HCT116 (cell line): ENCODE results near the gene PYGB.

Experiments
- ELF1 ChIP-seq: IDR thresholded peaks from 2 replicates; pipeline ENCODE4 v1.6.1; 2012; ENCODE audit warnings: low read depth, borderline replicate concordance
- EZH2 ChIP-seq: fragments of 200-600 bp; sonication (generic); IDR thresholded peaks from 2 replicates; pipeline ENCODE4 v1.6.1; 2017; ENCODE audit warnings: antibody characterized with exemption, mixed run types
- SIN3A ChIP-seq: IDR thresholded peaks from 2 replicates; pipeline ENCODE4 v1.6.1; 2012; ENCODE audit warnings: low read depth
- SRF ChIP-seq: IDR thresholded peaks from 2 replicates; pipeline ENCODE4 v1.6.1; 2012; ENCODE audit warnings: low read depth
- ZNF274 ChIP-seq: fragments of 200-500 bp; sonication (Bioruptor generic); IDR thresholded peaks from 2 replicates; pipeline ENCODE4 v1.6.1; 2014; ENCODE audit warnings: mild to moderate bottlenecking, low read depth, low read length, inconsistent platforms
- TF ChIP-seq, protein P1 (sequence below): IDR thresholded peaks from 2 replicates; pipeline ENCODE4 v1.6.1; 2012
- TF ChIP-seq, protein P2 (sequence below), 3 experiments: fragments of 200-600 bp in 1 of 3; sonication (generic) in 1 of 3; IDR thresholded peaks in 2 of 3; conservative IDR thresholded peaks in 1 of 3; 2 replicates each; pipeline ENCODE4 v1.5.1; 2012 to 2017; ENCODE audit warnings: low read depth in 2 of 3, low read length in 2 of 3, antibody characterized with exemption in 1 of 3, borderline replicate concordance in 1 of 3, control low read depth in 1 of 3, mild to moderate bottlenecking in 1 of 3, mixed read lengths in 1 of 3, mixed run types in 1 of 3, moderate library complexity in 1 of 3; ENCODE audit not compliant: insufficient read depth in 1 of 3

DNA sequence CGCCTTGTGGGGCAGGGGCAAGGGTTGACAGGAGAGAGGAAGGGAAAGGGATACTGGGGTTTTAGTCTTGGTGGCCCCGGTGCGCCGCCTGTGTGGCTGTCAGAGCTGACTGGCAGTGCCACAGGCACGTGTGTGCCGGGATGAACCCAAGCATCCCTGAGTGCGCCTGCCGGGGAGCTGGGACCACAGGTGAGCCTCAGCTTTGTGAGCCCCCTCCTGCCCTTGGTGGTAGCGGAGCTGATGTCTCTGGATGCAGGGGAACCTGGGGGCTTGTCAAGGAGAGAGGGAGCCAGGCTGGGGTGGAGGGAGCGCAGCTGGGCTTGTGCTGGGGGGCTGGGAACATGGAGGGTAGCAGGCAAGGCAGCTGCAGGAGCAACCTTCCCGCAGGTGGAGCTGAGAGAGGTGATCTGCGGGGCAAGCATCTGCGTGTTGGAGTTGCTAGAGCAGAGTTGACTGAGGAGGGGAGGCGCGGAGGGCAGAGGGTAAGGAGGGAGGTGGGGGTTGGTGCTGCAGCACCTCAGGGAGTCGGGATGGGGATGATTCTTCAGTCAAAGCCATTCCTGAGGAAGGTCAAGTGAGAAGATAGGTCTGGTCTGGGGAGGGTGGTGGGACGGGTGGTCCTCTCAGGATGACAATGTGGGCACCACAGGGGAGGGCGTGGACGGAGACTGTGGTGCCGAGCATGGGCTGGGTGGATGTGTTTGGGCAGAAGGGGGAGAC is 28.1 kb downstream of the PYGB start:
- no peak for TF ChIP-seq ZNF274
- TF ChIP-seq, protein P1, sequence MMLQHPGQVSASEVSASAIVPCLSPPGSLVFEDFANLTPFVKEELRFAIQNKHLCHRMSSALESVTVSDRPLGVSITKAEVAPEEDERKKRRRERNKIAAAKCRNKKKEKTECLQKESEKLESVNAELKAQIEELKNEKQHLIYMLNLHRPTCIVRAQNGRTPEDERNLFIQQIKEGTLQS = no peak
- TF ChIP-seq SRF = no peak
- no peak for TF ChIP-seq EZH2
- TF ChIP-seq, protein P2, sequence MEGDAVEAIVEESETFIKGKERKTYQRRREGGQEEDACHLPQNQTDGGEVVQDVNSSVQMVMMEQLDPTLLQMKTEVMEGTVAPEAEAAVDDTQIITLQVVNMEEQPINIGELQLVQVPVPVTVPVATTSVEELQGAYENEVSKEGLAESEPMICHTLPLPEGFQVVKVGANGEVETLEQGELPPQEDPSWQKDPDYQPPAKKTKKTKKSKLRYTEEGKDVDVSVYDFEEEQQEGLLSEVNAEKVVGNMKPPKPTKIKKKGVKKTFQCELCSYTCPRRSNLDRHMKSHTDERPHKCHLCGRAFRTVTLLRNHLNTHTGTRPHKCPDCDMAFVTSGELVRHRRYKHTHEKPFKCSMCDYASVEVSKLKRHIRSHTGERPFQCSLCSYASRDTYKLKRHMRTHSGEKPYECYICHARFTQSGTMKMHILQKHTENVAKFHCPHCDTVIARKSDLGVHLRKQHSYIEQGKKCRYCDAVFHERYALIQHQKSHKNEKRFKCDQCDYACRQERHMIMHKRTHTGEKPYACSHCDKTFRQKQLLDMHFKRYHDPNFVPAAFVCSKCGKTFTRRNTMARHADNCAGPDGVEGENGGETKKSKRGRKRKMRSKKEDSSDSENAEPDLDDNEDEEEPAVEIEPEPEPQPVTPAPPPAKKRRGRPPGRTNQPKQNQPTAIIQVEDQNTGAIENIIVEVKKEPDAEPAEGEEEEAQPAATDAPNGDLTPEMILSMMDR (IDR thresholded peaks at IDR 0.05 in 2 of 3, conservative IDR thresholded peaks at IDR 0.05 in 1 of 3; ENCODE audit: borderline replicate concordance in 1 of 3, insufficient read depth in 1 of 3, low read depth in 2 of 3, low read length in 2 of 3) = no peak
- TF ChIP-seq SIN3A = no peak
- no peak for TF ChIP-seq ELF1
